Kidney epithelial cell (primary cell): ENCODE measurements around the gene OCIAD1. TPM values are rescaled to one million over a fixed set of nuclear protein-coding genes. Genes with fewer than 3 reads are reported as not detected.

Experiments used
- DNase-seq: peaks from one replicate; pipeline ENCODE4 v3.0.0-alpha.2; 2010; ENCODE audit warnings: low read depth
- H3K27me3 ChIP-seq: 2 replicates; pipeline ENCODE4 v1.6.0; 2011; ENCODE audit warnings: low read length; ENCODE audit not compliant: control insufficient read depth, insufficient read depth
- H3K36me3 ChIP-seq: 2 replicates; pipeline ENCODE4 v1.5.1; 2011; ENCODE audit warnings: low read length; ENCODE audit not compliant: control insufficient read depth, insufficient read depth
- H3K4me3 ChIP-seq: 2 replicates; pipeline ENCODE4 v1.5.1; 2011; ENCODE audit warnings: low read depth, mild to moderate bottlenecking, control low read depth, low read length
- total RNA-seq: library from RNA; depleted of rRNA; stranded (reverse); fragments of >200 nt; gene quantifications from 2 replicates; pipeline ENCODE4 v1.2.3, GENCODE V29; 2015
- TF ChIP-seq, protein P1 (sequence below): IDR thresholded peaks from 2 replicates; pipeline ENCODE4 v1.5.1; 2011; ENCODE audit warnings: mild to moderate bottlenecking, moderate library complexity, low read length, control low read depth, inconsistent platforms; ENCODE audit not compliant: insufficient read depth, poor library complexity, severe bottlenecking

OCIAD1 gene
- total RNA-seq, 1 donor from 2014 or later: 166 TPM

DNA sequence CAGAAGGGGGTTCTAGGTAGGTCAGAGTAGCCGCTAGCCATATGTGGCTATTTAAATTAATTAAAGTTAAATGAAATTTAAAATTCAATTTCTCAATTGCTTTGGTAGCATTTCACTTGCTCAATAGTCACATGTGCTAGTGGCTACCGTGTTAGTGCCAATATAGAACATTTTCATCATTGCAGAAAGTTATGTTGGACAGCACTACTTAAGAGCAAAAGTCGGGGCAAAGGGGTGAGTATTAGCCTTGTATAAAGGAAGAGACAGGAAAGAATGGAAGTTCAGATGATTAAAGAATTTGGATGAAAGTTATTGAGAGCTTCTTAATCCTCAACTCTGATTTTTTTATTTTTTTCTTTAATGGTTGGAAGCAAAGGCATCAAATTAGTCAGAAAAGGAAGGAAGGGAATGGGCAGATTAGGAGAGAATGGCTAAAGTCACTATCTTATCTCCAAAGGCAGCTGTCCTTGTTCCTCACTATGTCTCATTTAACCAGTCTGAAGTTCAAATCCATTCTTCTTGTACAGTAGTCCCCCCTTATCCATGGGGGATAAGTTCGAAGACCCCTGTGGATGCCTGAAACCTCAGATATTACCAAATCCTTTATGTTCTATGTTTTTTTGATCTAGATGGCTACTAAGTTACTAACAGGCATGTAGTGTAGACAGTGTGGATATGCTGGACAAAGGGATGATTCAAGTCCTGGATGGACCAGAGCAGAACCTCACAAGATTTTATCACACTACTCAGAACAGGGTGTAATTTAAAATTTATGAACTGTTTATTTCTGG is 22.9 kb downstream of the OCIAD1 start:
- Histone ChIP-seq H3K4me3 (no peak overlapping the region), H3K27me3 (no peaks in the 10 kb centered on the region), H3K36me3 (no peaks in the 10 kb centered on the region)
- DNase-seq: no peak
- TF ChIP-seq, protein P1, sequence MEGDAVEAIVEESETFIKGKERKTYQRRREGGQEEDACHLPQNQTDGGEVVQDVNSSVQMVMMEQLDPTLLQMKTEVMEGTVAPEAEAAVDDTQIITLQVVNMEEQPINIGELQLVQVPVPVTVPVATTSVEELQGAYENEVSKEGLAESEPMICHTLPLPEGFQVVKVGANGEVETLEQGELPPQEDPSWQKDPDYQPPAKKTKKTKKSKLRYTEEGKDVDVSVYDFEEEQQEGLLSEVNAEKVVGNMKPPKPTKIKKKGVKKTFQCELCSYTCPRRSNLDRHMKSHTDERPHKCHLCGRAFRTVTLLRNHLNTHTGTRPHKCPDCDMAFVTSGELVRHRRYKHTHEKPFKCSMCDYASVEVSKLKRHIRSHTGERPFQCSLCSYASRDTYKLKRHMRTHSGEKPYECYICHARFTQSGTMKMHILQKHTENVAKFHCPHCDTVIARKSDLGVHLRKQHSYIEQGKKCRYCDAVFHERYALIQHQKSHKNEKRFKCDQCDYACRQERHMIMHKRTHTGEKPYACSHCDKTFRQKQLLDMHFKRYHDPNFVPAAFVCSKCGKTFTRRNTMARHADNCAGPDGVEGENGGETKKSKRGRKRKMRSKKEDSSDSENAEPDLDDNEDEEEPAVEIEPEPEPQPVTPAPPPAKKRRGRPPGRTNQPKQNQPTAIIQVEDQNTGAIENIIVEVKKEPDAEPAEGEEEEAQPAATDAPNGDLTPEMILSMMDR: no peak

- no peak for DNase-seq
- TF ChIP-seq, protein P1: no peak
- Histone ChIP-seq H3K36me3 (no peaks in the 10 kb centered on the region), H3K4me3 (no peak overlapping the region), H3K27me3 (no peaks in the 10 kb centered on the region)
Measured at GRCh38 chr4:48854395-48854683, 23.5 kb downstream of the OCIAD1 start.

- Histone ChIP-seq H3K4me3 (no peak overlapping the region), H3K27me3 (no peaks in the 10 kb centered on the region), H3K36me3 (no peaks in the 10 kb centered on the region)
- TF ChIP-seq, protein P1: no peak
- DNase-seq: no peak
Measured at GRCh38 chr4:48854982-48855381, 24.1 kb downstream of the OCIAD1 start.

GRCh38 chr4:48858130-48858529 is 27.2 kb downstream of the OCIAD1 start:
- TF ChIP-seq, protein P1: no peak
- H3K27me3 ChIP-seq: no peaks in the 10 kb centered on the region
- DNase-seq: no peak
- no peaks in the 10 kb centered on the region for H3K36me3 ChIP-seq
- H3K4me3 ChIP-seq: no peak overlapping the region

GRCh38 chr4:48862038-48862437 is 31.1 kb downstream of the OCIAD1 start:
- TF ChIP-seq, protein P1: no peak
- no peaks in the 10 kb centered on the region for H3K36me3 ChIP-seq
- no peak for DNase-seq
- no peaks in the 10 kb centered on the region for H3K27me3 ChIP-seq
- H3K4me3 ChIP-seq: no peak overlapping the region

DNA sequence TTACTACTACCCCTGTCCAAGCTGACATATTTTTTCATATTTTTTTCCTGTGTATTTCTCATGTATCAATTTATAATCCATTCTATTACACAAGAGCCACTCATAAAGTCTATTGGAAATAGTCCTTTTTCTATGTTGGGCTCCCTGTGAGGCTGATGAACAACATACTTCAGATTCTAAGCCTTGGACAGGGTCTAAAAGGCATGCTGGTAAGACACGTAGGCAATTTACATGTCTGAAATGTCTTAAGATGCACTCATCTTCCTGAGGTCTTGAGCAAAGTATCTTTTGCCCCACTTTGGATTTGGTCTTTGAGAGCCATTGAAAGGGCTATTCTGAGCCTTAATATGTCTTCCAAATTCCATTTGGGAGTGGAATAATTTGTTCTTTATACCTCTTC is 31.8 kb downstream of the OCIAD1 start:
- no peak for DNase-seq
- H3K36me3 ChIP-seq: no peaks in the 10 kb centered on the region
- TF ChIP-seq, protein P1: no peak
- H3K27me3 ChIP-seq: no peaks in the 10 kb centered on the region
- H3K4me3 ChIP-seq: no peak overlapping the region
